OCI-LY7 (cell line): Measurements from ENCODE around the gene LRPAP1.

Experiments
- CTCF ChIP-seq: fragments of 200-600 bp; sonication (generic); conservative IDR thresholded peaks from 2 replicates; pipeline ENCODE4 v1.5.1; 2014; ENCODE audit warnings: mild to moderate bottlenecking, antibody characterized with exemption, low read length, moderate library complexity, mixed read lengths
- EZH2phosphoT487 ChIP-seq: fragments of 200-600 bp; sonication (generic); IDR thresholded peaks from 2 replicates; pipeline ENCODE4 v1.6.1; 2018; ENCODE audit warnings: low read depth, borderline replicate concordance, mild to moderate bottlenecking, mixed run types, antibody characterized with exemption, low read length, moderate library complexity, mixed read lengths

- TF ChIP-seq CTCF (no peak), EZH2phosphoT487 (no peak)
Measured at GRCh38 chr4:3464349-3464905, 67.8 kb downstream of the LRPAP1 start.
